ENCODE results near the gene TRAK2.

- TF ChIP-seq CTCF (IDR thresholded peaks at IDR 0.05; ENCODE audit: low read length), result no peak
- no peak for TF ChIP-seq EZH2 (IDR thresholded peaks at IDR 0.05; ENCODE audit: borderline replicate concordance, low read length)
These were observed 18.5 kb downstream of the TRAK2 start for GRCh38 chr2:201432621-201433393.

All from OCI-LY1 (cell line).